ENCODE results near the gene RBM15B.

DNA sequence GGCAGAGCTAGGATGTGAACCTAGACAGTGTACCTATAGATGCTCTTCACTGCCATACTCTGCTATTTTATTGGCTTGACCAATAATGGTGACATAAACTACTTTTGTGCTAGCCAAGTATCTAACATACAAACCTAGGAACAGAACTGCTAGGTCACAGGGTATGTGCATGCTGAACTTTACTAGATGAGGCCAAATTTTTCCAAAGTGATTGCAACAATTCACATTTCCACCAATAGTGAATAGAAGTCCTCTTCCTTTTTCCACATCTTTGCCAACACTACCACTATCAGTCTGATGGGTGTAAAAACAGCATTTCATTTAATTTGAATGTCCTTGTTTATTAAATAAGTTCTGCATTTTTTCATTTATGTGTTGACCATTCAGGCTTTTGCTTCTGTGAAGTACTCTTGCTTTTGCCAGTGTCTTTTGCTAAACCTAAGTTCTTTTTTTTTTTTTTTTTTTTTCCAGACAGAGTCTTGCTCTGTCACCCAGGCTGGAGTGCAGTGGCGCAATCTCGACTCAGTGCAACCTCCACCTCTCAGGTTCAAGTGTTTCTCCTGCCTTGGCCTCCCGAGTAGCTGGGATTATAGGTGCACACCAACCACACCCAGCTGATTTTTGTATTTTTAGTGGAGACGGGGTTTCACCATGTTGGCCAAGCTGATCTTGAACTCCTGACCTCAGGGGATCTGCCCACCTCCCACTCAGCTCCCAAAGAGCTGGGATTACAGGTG, 54.6 kb downstream of the RBM15B start:
- TF ChIP-seq POLR2A (IDR thresholded peaks at IDR 0.05; ENCODE audit: low read depth, low read length) (no peak), PAX5 (IDR thresholded peaks at IDR 0.05; ENCODE audit: insufficient read depth, low read length, severe bottlenecking) (no peak), POLR2AphosphoS5 (IDR thresholded peaks at IDR 0.05; ENCODE audit: low read depth, low read length) (no peak), TAF1 (IDR thresholded peaks at IDR 0.05; ENCODE audit: low read depth, low read length) (no peak), SPI1 (IDR thresholded peaks at IDR 0.05; ENCODE audit: low read depth, low read length) (no peak)
